Measurements from ENCODE around the gene IL36B.

IL36B gene

DNA sequence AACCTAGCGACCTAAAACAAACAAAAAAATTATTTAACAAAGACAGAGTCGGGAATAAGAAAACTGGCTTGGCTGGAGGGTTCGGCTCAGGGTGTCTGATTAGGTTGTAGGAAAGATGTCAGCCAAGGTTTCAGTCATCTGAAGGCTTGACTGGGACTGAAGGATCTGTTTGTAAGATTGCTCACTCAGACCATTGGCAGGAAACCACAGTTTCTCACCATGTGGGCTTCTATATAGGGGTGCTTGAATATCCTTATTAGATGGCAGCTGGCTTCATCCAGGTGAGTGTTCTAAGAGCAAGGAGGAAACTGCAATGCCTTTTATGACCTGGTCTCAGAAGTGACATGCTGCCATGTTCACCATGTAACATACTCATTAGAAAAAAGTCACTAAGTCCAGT, 999 bp upstream of the IL36B start:
- DNase-seq (ENCODE audit: low read depth): no peak

DNA sequence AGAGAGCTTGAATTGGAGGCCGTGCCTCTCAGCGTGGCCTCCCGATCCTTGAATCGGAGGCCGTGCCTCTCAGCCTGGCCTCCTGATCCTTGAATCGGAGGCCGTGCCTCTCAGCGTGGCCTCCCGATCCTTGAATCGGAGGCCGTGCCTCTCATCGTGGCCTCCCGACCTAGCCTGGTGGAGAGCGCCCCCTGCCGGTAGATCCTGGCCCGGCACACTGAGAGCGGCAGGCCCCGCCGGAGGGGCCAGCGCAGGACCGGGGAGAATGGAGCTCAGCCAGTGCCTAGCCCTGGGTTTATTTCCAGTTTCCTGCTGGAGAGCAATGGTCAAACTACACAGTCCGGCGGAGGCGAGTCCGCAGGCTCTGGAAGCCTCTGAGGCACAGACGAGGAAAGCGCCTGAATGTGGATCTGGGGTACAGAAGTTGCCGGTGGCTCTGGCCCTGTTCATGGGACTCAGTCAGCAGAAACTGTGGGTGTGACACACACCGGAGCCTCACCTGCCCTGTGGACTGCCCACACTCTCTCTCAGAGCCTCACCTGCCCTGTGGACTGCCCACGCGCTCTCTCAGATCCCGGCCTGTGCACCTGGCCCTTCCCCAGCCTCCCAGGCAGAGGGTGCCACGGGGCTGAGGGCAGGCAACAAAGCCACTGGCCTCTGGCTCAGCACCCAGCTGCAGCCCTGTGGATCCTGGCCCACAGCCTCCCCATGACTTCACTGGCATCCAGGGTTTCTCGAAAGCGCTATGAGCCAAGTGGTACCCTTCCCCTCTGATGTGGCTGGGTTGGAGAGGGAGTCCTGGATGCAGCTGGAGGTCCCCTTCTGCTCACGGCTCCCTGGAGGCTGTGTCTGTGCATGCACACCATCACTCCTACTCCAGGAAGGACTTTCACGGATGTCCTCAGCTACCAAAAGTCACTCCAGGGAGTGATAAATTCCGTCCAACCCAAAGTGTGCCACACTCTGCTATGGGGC, 1.5 kb downstream of the IL36B start:
- no peak for DNase-seq (ENCODE audit: low read depth)

GRCh38 chr2:113046465-113046864, 6.2 kb downstream of the IL36B start:
- no peak for DNase-seq (ENCODE audit: low read depth)

- DNase-seq (ENCODE audit: low read depth): no peak
Observed at GRCh38 chr2:113041871-113042270, 10.8 kb downstream of the IL36B start.

DNA sequence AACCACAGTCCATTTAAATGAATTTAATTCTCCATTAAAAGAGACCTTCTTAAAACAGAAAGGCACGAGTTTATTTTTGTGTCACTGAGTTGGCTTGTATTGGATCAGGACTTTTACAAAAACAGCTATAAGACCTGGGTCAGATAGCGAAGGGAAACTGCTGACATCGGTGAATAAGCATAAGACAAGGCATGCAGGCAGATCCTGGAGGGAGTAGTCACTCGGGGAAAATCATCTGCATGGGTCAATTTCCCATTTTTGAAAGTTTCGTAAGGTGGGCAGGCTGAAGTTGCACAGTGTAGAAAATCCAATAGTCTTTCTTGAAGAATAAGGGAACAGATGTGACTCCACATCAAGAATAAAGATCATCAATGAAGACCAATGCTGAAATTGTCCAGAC, 12.9 kb downstream of the IL36B start:
- no peak for DNase-seq (ENCODE audit: low read depth)

GRCh38 chr2:113039158-113039557, 13.5 kb downstream of the IL36B start:
- no peak for DNase-seq (ENCODE audit: low read depth)

GRCh38 chr2:113038291-113038690, 14.4 kb downstream of the IL36B start:
- DNase-seq (ENCODE audit: low read depth): no peak

GRCh38 chr2:113036763-113037162, 15.9 kb downstream of the IL36B start:
- DNase-seq (ENCODE audit: low read depth): no peak

DNA sequence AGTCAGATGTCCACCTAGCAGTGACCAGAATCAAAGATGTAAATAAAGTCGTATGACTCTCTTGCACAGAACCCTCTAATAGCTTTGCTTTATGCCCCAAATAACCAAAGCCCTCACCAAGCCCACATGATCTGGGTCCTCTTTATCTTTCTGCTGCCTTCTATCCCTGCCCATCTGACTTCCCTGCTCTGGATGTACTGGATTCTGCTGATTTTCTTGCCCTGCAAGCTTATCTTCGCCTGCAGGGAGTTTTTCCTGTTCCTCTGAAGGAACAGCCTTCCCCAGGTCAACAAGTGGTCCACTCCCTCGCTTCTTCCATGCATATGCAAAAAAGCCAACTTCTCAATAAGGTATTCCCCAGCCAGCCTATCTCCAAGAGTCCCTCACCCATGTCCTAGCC, 18.7 kb downstream of the IL36B start:
- no peak for DNase-seq (ENCODE audit: low read depth)

- DNase-seq (ENCODE audit: low read depth): no peak
Observed at GRCh38 chr2:113032737-113033136, 19.9 kb downstream of the IL36B start.

DNA sequence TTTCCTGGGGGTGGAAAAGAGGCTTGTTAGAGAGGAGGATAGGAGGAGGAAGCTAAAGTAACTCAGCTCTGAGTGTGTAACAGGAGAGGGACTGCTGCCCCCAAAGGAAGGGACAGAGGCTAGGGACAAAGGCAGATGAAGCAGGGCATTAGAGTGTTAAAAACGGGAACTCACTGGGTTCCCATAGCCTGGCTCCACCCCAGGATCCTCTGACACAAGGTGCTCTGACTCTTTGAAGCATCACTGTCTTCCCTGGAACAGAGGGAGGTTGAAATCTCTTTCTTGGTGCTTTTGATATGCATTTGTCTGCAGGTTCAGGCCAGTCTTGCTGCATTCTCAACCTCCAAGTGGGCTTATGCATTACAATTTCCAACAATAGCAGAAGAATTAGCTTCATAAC, 24.6 kb downstream of the IL36B start:
- no peak for DNase-seq (ENCODE audit: low read depth)

GRCh38 chr2:113027691-113028090, 25.0 kb downstream of the IL36B start:
- DNase-seq (ENCODE audit: low read depth): no peak

DNA sequence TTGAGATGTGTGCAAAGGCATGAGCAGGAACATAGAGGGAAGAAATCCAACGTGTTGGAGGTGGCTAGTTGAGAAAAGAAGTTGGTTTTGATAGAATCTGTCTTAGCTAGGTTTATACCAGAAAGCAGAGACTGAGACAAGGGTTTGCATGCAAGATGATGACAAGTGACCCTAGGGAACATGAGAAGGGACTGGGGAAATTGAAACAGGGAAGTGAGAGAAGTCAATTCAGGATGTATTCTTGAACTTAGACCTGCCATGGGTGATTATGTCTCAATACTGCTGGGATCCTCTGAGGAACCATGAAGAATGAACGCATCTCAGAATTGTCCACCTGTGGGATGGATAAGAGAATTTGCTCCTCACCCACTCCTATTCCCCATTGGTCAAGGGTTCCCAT, 26.9 kb downstream of the IL36B start:
- DNase-seq (ENCODE audit: low read depth): no peak

DNA sequence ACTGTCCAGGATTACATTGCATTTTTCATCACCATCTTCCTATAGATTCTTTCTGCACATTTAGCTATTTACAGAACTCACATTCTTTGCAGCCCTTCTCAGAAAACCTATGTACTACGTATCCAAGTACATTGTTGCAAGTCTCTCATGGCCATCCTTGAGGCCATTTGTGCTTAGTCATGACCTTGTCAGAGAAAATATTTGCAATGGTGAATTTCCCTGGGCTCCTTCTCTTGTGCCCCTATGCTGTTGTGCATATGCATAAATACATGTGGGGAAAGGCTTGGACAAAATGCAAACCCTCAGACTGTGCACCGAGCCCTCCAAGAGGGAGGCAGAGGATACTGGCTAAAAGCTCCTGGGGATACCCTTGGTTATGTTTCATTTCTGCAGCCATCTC, 27.9 kb downstream of the IL36B start:
- no peak for DNase-seq (ENCODE audit: low read depth)

DNA sequence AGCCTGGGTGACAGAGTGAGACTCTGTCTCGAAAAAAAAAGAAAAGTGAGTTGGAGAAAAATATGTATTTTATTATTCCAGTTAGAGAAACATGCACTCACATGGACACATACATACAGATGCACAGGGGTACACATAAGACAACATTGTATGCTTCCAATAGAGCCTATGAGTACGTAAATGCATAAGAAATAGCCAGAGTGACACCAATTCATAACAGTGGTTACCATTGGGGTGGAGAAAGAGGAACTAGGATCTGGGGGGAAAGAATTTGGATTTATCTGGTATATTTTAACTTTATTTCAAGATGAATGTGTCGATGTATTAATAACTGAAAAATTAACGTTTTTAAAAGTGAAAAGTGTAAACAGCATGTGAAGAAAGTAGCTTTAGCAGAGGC, 31.4 kb downstream of the IL36B start:
- no peak for DNase-seq (ENCODE audit: low read depth)

GRCh38 chr2:113018509-113018908, 34.2 kb downstream of the IL36B start:
- no peak for DNase-seq (ENCODE audit: low read depth)

- DNase-seq (ENCODE audit: low read depth): no peak
Observed at GRCh38 chr2:113015655-113016054, 37.0 kb downstream of the IL36B start.

GRCh38 chr2:113015042-113015441, 37.6 kb downstream of the IL36B start:
- no peak for DNase-seq (ENCODE audit: low read depth)

DNA sequence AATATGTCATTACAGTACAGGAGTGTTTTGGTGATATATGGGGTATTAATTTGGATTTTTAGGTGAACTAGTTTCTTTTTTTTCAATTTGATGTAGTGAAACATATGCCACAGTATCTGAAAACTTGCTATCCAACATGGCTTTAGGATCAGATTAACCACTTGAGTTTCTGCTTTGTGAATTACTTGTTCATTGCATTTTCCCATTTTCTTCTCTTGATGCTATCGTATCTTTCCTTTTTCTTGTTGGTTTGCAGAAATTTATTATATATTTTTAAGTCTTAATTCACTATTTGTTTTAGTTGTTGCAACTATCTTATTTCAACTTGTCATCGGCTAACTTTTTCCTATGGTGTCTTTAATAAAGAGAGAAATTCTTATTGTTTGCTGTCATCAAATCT, 38.6 kb downstream of the IL36B start:
- DNase-seq (ENCODE audit: low read depth): no peak

DNA sequence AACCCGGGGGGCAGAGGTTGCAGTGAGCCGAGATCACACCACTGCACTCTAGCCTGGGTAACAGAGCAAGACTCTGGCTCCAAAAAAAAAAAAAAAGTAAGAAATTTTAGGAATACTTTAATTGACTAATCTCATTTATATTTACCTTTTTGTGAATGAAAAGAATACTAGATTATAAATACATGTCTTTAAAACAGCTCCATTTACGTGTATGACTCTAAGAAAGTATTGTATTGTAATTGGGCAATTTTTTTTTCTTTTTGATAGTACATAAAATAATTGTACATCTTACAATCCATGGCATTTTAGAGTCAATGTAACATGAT, 39.4 kb downstream of the IL36B start:
- no peak for DNase-seq (ENCODE audit: low read depth)

DNA sequence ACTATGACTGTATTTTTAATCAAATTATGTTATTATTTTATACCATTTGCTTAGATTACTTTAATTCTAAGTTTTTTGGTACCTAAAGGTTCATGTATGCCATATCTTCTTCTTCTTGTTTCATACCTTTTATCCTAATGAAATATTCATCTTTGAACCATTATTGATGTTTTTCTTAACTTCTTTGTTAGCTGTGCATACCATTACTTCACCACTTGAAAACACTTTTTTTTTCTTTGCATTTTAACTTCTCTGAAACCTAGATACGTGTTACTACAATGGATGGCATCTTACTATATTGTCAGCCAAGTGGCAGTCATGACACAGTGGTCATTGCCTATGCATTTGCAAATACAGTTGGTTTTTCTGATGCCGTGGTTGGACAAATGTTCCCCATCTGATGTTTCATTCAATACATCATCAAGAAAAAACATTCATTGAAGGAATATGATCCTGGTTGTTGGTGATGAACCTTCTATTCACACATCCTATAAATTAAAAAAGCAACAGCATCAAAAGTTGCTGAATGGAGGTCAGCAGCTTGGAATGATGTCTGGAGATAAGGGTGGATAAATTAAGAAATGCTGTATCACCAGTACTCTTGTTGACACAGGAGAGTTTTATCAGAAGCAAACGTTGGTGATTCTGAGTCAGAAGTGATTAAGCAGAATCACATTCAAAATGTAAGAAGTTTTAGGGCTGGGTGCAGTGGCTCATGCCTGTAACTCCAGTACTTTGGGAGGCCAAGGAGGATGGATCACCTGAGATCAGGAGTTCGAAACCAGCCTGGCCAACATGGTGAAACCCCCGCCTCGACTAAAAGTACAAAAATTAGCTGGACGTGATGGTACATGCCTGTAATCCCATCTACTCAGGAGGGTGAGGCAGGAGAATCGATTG, 40.0 kb downstream of the IL36B start:
- DNase-seq (ENCODE audit: low read depth): no peak

DNA sequence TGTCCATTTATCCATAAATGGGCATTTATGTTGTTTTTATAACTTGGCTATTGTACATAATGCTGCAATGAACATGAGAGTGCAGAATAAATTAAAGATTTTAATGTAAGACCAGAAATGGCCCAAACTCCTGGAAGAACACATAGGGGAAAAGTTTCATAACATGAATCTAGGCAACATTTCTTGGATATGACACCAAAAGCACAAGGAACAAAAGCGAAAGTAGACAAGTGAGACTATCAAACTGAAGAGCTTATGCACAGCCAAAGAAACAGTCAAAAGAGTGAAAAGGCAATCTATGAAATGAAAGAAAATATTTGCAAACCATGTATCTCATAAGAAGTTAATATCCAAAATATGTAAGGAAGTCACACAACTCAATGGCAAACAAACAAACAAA, 41.6 kb downstream of the IL36B start:
- DNase-seq (ENCODE audit: low read depth): no peak

GRCh38 chr2:113010088-113010487, 42.6 kb downstream of the IL36B start:
- DNase-seq (ENCODE audit: low read depth): no peak
